Nephron progenitor cell (in vitro differentiated cells): ENCODE data around the gene ARHGAP21.

Experiments used
- DNase-seq: peaks from one replicate; pipeline ENCODE4 v3.0.0; 2021
- H3K27ac Mint-ChIP-seq: 2 replicates; pipeline ENCODE4 v1.8.0; 2021; ENCODE audit warnings: mild to moderate bottlenecking, moderate library complexity, mixed read lengths
- H3K27me3 Mint-ChIP-seq: 2 replicates; pipeline ENCODE4 v1.8.0; 2021; ENCODE audit warnings: mild to moderate bottlenecking, low read depth, mixed read lengths; ENCODE audit not compliant: poor library complexity
- H3K36me3 Mint-ChIP-seq: 2 replicates; pipeline ENCODE4 v1.8.0; 2021; ENCODE audit warnings: low read depth, mixed read lengths
- H3K4me1 Mint-ChIP-seq: 2 replicates; pipeline ENCODE4 v1.8.0; 2021; ENCODE audit warnings: mixed read lengths
- H3K4me3 Mint-ChIP-seq: 2 replicates; pipeline ENCODE4 v1.8.0; 2021; ENCODE audit warnings: mild to moderate bottlenecking, moderate library complexity, mixed read lengths
- H3K9me3 Mint-ChIP-seq: 2 replicates; pipeline ENCODE4 v1.8.0; 2021; ENCODE audit warnings: mild to moderate bottlenecking, moderate library complexity, mixed read lengths
- TF ChIP-seq, protein P1 (sequence below): fragments of 200-600 bp; sonication (generic); IDR thresholded peaks from 2 replicates; pipeline ENCODE4 v1.5.0; 2021; ENCODE audit warnings: antibody characterized with exemption

The ARHGAP21 gene

DNA sequence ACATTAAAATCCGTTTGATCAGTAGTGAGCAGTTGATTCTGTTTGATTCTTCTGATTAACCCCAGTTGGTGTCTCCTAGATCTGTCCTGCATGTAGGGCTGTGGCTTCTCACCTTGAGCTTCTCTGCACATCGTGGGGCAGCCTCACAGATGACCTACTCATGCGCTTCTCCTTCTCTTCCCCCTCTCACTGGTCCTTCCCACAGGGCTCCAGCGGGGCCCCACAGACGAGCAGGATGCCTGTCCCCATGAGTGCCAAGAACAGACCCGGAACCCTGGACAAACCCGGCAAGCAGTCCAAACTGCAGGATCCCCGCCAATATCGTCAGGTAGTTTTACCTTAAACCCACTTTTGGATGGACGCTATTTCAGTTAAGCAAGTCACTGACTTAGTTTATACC is 178.9 kb downstream of the ARHGAP21 start:
- H3K36me3 Mint-ChIP-seq = peaks cover 71% of the 10 kb centered on the region
- H3K27ac Mint-ChIP-seq = no peak overlapping the region
- TF ChIP-seq, protein P1, sequence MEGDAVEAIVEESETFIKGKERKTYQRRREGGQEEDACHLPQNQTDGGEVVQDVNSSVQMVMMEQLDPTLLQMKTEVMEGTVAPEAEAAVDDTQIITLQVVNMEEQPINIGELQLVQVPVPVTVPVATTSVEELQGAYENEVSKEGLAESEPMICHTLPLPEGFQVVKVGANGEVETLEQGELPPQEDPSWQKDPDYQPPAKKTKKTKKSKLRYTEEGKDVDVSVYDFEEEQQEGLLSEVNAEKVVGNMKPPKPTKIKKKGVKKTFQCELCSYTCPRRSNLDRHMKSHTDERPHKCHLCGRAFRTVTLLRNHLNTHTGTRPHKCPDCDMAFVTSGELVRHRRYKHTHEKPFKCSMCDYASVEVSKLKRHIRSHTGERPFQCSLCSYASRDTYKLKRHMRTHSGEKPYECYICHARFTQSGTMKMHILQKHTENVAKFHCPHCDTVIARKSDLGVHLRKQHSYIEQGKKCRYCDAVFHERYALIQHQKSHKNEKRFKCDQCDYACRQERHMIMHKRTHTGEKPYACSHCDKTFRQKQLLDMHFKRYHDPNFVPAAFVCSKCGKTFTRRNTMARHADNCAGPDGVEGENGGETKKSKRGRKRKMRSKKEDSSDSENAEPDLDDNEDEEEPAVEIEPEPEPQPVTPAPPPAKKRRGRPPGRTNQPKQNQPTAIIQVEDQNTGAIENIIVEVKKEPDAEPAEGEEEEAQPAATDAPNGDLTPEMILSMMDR = no peak
- no peaks in the 10 kb centered on the region for H3K9me3 Mint-ChIP-seq
- no peak for DNase-seq
- H3K4me3 Mint-ChIP-seq = no peak overlapping the region
- peaks cover 2% of the 10 kb centered on the region for H3K27me3 Mint-ChIP-seq
- H3K4me1 Mint-ChIP-seq = peaks cover 7% of the 10 kb centered on the region

DNA sequence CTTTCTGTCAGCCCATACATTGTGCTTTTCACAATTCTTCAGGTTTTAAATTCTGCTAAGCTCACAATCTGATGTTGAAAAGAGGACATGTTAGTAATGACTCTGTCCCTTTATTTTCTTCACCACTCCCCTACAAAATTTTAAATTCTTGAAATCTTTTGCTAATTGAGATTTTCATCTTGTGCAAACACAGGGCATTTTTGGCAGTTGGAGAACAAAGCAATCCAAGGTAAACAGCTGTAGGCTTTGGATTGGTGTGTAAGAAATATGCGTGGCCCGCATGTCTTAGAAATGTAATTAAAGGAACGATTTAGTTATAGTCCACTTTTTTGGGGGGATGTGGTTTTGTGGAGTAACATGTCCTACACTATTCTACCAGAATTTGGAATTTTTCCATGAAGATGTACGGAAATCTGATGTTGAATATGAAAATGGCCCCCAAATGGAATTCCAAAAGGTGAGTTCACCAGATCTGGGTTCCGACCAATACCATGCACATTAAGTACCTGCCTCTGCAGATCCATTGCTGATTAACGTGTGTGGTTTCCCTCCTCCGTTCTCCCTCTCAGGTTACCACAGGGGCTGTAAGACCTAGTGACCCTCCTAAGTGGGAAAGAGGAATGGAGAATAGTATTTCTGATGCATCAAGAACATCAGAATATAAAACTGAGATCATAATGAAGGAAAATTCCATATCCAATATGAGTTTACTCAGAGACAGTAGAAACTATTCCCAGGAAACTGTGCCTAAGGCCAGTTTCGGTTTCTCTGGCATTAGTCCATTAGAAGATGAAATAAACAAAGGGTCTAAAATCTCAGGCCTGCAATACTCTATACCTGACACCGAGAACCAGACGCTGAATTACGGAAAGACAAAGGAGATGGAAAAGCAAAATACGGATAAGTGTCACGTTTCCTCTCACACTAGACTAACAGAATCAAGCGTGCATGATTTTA is 181.1 kb downstream of the ARHGAP21 start:
- no peak overlapping the region for H3K27ac Mint-ChIP-seq

DNA sequence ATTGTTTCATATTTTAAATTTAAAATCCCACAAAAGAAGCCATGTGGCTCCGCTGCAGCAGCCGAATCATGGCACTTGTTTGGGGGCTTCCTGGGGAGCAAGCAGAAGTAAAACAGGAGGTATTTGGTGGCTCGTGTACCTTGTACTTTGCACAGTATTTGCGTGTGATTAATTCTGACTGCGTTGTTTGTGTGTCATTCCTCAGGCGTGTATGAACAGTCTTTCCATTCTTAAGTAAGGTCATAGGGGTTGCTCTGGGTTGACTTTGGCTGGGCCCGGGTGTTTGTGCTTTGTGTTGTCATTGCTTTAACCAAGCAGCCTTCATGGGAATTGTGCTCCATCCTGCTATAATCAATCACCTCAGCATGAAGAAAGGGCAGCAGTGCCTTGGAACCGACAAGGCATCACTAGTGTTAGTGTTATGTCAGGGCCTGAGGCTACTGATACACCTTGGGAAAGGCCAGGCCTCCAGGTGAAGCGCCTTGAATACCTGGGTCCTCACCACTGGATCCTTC is 182.4 kb downstream of the ARHGAP21 start:
- Mint-ChIP-seq H3K4me1 (no peaks in the 10 kb centered on the region), H3K27me3 (no peaks in the 10 kb centered on the region), H3K4me3 (no peak overlapping the region), H3K27ac (no peak overlapping the region), H3K36me3 (peaks cover 90% of the 10 kb centered on the region), H3K9me3 (no peaks in the 10 kb centered on the region)
- TF ChIP-seq, protein P1 = no peak
- no peak for DNase-seq

More for the DNA sequence above, 181.1 kb downstream of the ARHGAP21 start:
- DNase-seq = no peak
- TF ChIP-seq, protein P1 = no peak
- peaks cover 82% of the 10 kb centered on the region for H3K36me3 Mint-ChIP-seq
- H3K4me3 Mint-ChIP-seq = no peak overlapping the region
- no peaks in the 10 kb centered on the region for H3K27me3 Mint-ChIP-seq
- H3K4me1 Mint-ChIP-seq = no peaks in the 10 kb centered on the region
- H3K9me3 Mint-ChIP-seq = no peaks in the 10 kb centered on the region

DNA sequence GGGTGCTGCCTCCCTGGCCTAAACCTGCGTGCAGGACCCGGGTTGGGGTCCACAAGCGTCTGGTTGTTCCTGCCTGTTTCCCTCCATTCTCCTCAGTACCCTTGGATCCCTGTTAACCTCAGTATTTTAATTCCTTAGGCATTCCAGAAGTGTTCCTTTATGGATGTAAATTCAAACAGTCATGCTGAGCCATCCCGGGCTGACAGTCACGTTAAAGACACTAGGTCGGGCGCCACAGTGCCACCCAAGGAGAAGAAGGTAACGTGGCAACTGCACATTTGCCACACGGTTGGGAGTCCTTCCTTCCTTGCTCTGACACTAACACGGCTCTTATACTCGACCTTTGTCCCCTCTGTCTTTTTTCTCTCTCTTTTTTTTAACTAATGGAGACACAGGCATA is 187.1 kb downstream of the ARHGAP21 start:
- Mint-ChIP-seq H3K4me3 (no peak overlapping the region), H3K36me3 (peaks cover 86% of the 10 kb centered on the region), H3K27ac (no peak overlapping the region)

DNA sequence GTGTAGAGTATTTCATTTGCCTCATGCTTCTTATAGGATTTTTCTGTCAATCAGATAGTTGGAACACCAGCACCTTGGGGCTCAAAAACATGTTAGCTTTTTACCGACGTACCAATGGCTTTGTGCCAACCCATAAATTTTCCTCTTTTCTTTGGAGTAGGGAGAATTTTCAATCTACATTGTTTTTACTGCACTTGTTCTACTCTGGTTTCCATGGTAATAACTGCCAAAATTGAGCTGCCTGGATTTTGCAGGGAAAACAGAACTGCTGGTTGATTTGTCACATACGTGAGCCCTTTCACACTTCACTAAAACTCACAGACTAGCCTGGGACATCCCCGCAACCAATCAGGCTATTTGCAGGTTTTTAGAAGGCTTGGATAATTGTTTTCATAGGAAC is 189.7 kb downstream of the ARHGAP21 start:
- TF ChIP-seq, protein P1 = no peak
- Mint-ChIP-seq H3K4me3 (no peak overlapping the region), H3K4me1 (no peaks in the 10 kb centered on the region), H3K36me3 (peaks cover 85% of the 10 kb centered on the region), H3K27ac (no peak overlapping the region), H3K27me3 (no peaks in the 10 kb centered on the region), H3K9me3 (no peaks in the 10 kb centered on the region)
- no peak for DNase-seq

More for the DNA sequence above, 187.1 kb downstream of the ARHGAP21 start:
- TF ChIP-seq, protein P1 = no peak
- no peaks in the 10 kb centered on the region for H3K9me3 Mint-ChIP-seq
- no peaks in the 10 kb centered on the region for H3K4me1 Mint-ChIP-seq
- no peaks in the 10 kb centered on the region for H3K27me3 Mint-ChIP-seq
- no peak for DNase-seq
